Measurements from ENCODE around the gene SH3BGRL3.
"Not testable (repeated sequence)": the region's sequence is repeated elsewhere in the genome, so short reads cannot be mapped to it uniquely, and the experiment has no call there.

The SH3BGRL3 gene

DNA sequence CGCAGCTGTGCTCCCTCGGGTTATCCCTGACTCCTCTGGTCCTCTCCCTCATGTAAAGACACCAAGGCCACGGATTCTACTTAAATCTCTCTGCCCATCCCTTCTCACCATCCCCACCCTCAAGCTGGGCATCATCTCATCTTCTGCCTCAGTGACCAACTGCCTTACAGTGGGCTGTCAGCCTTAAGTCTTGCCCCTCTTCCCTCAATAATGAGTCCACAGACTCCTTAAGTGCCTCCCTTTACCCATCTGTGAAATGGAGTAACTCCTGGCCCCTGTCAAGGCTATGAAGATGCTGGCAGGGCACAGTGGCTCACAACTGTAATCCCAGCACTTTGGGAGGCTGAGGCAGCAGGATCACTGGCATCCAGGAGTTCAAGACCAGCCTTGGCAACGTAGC lies 12.1 kb downstream of the SH3BGRL3 start:
- DNase-seq: no peak

DNA sequence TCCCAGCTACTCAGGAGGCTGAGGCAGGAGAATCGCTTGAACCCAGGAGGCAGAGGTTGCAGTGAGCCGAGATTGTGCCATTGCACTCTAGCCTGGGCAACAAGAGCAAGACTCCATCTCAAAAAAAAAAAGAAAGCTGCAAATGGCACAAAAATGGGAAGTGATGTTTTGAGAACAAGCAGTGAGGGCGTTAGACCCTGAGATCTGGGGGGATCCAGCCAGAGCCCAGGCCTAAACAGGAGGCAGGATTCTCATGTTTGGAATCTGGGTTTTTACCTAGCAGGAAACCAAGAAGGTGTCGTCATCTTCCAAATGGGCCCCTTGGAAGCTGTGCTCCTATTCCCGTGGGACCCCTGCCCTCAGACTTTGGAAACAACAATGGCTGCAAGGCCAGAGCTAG lies 12.8 kb downstream of the SH3BGRL3 start:
- DNase-seq: not testable (repeated sequence)

DNA sequence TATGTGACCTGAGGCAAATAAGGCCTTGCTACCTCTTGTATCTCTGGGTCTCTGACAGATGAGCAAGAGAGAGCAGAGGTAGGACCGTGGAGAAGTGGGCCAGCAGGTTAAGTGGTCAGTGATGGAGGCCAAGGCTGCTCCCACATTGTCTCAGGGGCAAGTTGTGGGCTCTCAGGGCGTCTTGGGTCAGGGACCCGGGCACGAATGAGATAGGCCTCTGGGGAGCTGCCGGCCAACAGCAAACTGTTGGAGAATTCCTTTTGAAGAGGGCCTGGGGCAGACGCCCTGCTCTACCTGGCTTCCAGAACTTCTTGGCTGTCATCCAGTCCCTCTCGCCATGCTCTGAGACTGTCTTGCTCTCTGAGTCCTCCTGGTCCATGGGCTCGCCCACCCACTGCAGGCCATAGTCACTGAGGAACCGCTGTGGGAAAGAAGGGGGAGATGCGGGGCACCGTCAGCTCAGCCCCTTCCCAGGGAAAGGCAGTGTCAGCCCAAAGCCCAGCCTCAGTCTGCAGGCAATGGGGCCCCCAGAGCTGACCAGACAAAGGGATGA lies 14.1 kb downstream of the SH3BGRL3 start:
- no peak for DNase-seq

DNA sequence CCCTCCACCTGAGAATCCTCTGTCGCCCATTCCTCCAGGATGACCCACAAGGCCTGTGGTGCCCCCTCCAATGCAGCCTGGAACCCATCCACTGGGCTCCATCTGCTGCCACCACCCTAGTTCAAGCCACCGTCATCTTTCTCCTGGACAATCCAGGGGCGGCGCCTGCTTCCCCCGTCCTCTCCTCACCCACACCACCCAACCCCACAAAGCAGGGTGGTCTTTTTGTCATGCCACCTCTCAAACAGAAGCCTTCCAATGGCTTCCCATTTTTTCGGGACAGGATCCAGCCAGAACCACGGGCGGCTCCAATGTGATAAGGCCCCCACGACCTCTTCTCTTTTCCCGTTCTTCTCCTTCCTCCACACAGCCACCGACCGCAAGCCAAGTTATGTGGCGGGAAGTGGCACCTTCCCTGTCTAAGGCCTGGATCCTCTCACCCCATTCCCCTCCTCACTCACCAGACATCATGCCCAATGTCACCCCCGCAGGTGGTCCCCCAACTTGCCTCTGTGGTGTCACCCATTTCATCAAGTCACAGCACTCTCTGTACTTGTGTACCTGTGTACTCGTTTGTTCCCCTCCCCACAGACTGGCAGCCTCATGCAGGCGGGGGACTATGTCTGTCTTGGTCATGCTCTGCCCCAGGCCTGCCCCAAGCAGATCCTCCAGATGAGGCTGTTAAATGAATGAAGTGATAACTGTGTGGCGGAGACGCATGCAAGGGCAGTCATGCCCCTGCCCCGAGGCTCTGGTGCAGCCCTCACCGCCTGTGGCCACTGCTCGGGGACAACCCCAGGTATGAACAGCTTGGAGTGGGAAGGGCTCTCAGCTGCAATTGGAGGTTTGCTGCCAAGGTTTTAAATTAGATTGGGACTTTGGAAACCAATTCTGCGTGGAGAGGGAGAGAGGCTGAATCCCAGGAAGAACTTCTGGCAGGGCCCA lies 15.6 kb downstream of the SH3BGRL3 start:
- DNase-seq: no peak

DNA sequence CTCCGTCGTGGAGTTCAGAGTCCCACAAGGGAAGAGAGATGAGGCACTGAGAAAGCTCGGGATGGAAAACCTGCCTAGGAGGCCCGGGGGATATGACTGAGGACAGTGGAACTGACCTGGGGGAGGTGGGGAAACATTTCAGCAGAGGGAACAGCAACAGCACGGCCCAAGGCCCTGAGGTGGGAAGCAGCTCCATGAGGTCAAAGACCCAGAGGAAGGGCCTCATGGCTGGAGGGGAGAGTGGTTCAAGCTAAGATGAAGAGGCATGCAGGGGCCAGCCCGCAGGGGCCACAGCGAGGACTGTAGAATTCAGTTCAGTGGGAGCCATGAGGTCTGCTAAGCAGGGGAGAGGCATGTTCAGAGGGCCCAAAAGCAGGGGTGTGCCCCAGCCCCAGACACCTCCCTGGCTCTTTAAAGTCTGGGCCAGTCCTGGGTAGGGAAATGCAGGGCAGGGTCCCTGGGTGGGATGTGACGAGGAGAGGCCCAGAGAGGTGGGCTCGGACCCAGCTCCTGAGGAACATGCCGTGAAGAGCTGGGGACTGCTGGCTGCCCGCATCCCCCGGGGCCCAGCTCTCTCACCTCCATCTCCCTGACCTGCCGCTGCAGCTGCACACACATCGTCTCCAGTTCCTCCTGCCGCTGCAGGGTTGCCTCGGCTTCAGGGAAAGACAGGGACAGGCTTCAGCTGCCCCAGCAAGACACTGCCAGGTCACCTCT lies 16.6 kb downstream of the SH3BGRL3 start:
- no peak for DNase-seq

DNA sequence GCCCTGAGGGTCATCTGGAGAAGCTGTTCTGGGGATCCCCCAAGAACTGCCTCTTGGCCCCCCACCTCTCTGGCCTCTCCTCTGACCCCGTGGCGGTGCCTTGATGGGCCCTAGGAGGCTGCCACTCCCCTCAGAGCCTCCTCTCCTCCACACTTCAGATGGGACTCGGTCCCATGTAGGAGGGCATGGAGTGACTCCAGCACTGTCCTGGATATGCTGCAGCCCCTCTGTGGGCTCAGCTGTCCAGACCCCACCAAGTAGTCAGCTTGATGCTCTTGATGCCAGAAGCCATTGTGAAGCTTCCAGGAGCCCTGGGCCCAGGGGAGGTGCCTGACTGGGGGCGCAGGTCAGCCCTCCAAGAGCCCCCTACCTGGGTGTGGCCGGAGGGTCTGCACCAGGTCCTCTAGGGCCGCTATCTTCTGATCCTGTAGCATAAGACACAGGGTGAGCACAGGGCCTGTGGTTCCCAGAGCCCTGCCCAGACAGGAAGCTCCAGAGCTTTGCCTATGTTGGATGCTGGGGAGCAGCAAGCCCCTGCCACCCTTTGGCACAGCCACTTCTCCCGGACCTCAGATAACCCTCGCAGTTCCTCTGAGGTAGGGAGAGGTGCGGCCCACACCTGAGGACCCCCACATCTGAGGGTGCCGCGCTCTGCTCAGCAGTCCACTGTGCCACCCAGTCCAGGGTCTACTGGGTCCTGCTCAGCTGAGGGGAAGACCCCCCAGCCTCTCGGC lies 17.3 kb downstream of the SH3BGRL3 start:
- DNase-seq: no peak

DNA sequence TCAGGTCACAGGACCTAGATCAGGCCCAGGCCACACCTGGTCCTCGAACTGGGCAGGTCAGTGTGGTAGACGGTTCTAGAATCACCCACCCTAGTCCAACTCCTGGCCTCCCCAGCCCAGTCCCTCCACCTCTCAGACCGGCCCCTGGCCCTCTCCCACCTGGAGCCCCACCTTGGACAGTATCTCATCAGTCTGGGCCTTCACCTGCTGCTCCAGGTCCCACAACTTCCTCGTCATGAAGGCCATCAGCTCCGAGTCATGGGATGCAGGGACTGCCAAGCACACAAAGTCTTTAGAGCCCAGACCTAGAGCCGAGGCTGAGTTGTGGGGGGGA lies 17.9 kb downstream of the SH3BGRL3 start:
- no peak for DNase-seq

DNA sequence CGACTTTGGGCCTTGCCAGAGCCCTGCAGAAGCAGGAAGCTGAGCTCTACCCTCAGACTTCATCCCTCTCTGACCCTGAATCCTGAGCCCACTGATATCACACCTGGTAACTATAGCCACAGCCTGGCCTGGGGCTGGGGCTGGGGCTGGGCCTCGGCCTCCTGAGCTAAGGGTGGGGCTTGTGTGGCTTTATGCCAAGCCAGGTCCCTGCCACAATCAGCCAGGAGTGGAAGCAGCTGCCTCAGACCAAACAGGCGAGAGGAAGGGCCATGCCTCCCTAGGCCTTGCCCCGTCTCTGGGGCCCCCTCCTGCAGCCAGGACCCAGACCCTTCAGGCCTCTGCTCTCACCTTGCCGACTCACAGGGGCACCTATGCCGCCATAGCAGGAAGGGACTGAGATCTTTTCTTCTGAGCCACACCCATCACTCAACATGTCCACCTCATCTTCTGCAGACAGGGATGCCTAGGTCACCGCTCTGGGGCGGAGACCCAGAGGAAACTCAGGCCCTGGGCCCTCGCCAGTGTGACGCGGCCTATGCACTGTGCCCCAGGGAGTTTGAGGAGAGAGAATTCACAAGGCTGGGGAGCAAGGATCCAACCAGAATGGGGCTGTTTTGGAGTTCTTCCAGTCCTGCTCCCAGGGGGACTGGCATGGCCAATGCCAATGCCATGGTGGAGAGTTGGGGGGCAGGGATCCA lies 20.8 kb downstream of the SH3BGRL3 start:
- no peak for DNase-seq

DNA sequence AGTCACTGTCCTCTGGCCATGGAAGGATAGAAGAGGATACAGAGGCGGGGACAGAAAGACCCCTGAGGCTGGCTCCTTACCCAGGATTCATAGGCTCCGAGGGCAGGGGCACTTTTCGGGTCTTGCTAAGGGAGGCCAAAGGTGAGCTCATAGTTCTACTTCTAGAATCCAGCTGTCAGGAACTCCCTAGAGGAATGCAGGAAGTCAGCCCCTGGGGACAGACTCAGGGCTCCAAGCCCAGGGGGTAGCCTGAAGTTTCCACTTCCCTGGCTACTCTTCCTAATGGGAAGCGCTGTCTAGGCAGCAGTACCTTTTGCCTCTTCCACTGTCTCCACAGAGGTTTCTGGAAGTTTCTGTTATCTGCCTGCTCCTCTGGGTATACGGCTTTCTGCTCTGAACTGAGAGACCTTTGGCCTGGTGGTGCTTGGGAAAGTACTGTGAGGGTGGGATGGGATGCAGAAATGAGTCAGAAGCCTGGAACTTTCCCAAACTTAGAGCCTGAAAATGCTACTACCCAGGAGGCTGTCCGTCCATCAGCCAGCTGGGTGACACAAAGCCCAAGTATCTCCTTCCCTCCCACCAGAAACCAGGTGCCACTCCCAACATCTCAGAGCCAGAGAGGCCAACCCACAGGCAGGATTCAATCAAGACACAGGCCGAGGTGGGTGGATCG lies 23.0 kb downstream of the SH3BGRL3 start:
- no peak for DNase-seq

DNA sequence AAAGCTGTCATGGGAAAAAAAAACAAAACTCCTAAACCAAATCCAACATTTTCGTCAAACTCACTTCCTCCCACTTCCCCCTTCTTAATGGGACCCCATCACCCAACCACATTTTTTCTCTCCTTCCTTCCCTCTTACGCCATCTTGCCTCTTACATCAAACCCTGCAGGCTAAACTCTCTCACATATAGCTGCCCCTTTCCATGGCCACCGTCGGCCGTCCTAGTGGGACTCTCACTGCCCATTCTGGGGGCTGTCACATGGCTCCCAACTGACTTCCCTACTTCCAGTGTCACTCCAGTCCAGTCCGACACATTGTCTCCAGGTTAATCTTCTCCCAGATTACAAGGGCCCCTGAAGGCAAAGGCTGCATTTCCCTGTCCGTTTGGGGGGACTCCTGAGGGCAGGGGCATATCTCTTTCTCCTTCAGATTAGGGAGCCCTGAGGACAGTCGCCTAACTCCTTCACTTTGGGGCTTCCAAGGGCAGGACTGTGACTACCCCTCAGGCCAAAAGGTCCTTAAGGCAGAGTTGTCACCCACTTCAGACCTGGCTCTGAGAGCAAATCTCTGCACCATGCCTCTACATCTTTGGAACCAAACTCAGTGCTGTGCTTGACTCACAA lies 25.9 kb downstream of the SH3BGRL3 start:
- DNase-seq: no peak

DNA sequence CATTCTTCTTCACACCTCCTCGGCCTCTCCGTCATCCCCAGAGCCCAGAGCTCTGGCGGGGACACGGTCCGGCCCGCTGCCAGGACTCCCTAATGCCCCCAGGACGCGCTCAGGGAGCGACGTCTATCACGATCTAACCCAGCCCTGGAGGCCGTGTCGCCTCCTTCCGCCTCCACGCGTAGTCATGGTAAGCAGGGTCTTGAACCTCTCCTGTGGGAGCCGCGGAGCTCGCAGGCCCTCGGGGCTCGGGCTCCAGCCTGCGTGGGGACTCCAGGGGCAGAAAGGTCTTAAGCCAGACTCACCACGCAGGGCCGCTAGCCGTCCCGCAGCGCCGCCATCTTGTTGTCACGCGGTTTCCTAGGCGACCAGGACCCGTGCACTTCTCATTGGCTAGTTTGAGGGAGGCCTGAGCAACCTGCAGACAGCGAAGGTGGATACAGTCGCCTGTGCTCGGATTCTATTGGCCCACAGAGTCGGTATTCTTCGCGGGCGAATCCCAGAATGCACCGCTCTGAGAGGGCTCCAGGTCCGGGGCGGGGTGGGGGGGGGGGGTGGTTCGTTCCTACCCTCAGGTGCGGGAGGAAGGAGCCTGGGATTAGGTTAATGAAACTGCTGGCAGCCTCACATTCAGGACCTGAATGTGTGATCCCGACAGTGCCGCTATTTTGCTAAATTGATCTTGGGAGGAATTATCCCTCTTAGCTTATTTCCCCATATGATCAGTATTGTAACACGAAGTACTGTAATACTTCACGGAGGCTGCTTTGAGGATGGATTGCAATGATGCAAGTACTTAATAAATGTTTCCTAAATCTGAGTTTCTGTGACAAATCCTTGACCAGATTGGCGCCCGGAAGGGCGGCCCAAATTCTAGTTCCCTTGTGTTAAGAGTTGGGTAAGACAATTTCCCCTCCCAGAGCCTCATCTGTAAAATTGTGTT lies 26.7 kb downstream of the SH3BGRL3 start, which contains the start of gene UBXN11:
Gene UBXN11 (minus strand): TSS at position 347 of the 940 bp plus-strand sequence. CDS start 3,753 bp downstream, outside the sequence.
- peak; percentile 92 to 99 (median 96) for DNase-seq

DNA sequence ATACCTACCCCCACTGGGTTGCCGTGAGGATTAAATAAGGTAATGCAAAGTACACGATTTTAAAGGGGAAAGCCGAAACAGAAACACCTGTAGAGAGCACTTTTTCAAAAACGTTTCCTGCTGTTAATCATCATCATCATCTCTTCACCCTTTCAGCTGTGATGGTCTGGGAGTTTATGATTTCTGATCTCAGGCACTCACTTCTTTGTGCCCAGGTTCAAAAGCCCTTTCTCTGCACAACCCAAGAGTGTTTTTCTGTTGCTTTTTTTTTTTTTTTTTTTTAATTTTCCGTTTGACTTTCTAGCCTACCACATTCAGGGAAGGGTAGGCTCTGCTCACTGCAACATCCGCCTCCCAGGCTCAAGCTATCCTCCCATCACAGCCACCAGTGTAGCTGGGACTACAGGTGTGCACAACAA lies 27.5 kb downstream of the SH3BGRL3 start:
- no peak for DNase-seq

DNA sequence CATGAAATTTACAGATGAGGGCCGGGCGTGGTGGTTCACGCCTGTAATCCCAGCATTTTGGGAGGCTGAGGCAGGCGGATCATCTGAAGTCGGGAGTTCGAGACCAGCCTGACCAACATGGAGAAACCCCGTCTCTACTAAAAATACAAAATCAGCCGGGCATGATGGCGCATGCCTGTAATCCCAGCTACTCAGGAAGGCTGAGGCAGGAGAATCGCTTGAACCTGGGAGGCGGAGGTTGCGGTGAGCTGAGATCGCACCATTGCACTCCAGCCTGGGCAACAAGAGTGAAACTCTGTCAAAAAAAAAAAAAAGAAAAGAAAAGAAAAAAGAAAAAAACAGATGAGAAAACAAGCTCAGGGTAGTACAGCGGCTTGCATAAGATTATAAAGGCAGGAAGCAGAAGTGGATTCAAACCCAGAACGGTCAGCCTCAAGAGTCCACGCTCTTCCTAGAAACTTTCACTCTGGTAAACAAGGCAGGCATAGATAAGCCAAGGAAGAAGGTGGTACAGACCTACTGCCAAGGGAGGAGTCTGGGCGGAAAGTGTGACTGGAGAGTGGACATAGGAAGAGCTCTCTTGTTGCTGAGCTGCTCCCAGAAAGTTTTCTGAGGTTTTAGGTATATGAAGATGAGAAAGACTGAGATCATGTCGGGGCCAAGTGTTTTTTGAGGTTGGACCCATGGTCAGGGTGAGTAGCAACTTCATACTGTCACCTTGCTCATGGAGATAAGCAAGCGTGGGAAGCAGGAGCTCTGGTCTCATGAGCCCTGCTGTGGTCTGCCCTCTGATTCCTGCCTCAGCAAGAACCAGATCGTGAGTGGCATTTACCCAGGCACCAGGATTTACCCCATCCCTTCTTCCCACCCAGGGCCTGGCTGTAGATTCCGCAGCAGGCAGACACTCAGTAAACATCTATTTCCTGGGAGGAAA lies 28.3 kb downstream of the SH3BGRL3 start:
- DNase-seq: not testable (repeated sequence)

DNA sequence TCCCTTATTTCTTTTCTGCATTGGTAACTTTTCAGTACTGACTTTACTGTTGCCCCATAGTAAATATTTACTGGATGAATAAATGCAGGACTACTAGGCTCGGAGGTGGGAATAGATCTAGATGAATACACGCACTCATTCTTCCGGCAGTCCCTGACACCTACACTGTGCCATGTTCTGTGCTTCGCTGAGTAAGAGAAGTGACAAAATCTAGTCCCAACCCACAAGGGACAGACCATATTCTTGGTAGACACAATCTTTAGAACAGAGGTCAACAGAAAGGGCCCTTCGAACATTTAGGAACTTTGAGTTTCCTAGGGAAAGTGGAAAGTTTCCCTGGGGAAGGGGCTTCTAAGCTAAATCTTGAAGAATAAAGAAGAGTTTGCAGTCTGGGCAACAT lies 34.6 kb downstream of the SH3BGRL3 start:
- no peak for DNase-seq

DNA sequence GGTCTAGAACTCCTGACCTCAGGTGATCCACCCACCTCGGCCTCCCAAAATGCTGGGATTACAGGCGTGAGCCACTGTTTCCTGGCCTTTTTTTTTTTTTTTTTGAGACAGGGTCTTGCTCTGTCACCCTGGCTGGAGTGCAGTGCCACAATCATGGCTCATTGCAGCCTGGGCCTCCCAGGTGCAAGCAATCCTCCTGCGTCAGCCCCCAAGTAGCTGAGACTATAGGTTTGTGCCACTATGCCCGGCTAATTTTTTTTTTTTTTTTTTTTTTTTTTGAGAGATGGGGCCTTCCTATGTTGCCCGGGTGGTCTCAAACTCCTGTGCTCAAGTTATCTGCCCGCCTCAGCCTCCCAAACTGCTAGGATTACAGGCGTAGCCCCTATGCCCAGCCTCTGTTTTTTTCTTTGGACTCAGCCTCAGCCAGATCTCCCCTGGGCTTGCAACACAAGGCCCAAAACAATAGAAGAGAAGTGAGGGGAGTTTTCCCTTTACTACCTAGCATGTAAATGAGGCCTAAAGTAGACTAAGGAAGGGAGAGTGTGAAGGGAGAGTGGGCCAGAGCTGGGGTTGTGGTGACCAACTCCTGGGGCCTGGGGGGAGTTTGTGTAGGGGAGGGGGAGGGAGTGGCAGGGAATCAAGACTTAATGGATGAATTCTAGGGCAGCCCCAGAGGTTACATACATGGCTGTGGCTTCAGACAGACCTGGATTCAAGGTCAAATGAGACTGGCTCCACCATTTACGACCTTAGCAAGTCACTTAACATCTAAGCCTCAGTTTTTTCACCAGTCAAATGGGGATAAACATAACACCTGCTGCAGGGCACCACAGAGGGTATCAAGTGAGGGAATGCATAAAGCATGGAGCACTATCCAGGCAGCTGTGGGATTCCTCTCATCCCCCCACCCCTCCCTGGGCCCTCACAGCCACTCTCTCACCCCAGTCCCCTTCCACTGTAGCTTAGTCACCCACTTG lies 36.3 kb downstream of the SH3BGRL3 start:
- DNase-seq: no peak

DNA sequence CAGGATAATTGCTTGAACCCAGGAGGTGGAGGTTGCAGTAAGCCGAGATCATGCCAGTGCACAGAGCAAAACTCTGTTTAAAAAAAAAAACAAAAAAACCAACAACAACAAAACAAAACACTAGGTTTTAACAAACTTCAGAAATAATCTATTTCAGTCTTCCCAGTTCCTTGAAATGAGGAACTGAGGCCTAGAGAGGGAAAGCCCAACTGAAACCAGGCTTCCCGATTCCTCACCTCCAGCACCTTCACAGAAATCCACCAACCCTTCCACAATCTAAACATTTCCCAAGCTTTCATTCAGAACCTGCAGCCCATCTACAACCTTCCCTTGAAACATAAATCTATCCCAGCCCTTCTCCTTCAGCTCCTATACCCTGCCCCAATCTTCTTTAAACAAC lies 37.3 kb downstream of the SH3BGRL3 start:
- no peak for DNase-seq

DNA sequence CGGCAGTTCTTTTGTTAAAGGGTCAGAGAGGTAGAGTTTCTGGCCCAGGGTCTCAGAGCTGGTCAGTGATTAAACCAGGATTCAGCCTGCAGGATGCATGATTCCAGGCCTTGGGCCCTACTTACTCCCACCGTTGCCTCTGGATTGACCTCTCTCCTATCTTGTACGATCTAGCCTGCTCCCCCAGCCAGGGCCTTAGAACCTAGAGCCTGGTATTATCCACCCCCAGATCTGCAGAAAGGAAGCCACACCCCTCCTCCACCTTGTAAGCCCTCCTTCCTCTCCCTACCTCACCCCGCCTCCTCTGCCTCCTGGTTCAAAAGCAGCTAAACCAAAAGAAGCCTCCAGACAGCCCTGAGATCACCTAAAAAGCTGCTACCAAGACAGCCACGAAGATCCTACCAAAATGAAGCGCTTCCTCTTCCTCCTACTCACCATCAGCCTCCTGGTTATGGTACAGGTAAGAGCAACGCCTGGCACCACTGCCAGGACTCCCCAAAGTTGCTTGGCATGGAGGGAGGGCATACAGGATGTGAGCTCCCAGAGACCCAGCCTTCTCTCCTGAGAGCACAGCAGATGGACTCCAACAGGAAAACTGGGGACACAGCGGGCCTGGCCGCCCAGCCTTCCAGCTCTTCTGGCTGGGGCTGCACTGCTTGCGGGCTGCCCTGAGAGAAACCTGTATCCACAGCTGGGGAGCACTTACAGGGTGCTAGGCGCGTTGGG lies 37.9 kb downstream of the SH3BGRL3 start, which contains the start of gene CD52:
Gene CD52 (plus strand): TSS at position 347 of the 726 bp plus-strand sequence. CDS start 60 bp downstream, at position 407.
- no peak for DNase-seq
